ENCODE data around the gene TJP1.
"Not testable (repeated sequence)": the region's sequence is repeated elsewhere in the genome, so short reads cannot be mapped to it uniquely, and the experiment has no call there.

The TJP1 gene

GRCh38 chr15:29698030-29698701 is 124.1 kb downstream of the TJP1 start:
- DNase-seq, result no peak

DNA sequence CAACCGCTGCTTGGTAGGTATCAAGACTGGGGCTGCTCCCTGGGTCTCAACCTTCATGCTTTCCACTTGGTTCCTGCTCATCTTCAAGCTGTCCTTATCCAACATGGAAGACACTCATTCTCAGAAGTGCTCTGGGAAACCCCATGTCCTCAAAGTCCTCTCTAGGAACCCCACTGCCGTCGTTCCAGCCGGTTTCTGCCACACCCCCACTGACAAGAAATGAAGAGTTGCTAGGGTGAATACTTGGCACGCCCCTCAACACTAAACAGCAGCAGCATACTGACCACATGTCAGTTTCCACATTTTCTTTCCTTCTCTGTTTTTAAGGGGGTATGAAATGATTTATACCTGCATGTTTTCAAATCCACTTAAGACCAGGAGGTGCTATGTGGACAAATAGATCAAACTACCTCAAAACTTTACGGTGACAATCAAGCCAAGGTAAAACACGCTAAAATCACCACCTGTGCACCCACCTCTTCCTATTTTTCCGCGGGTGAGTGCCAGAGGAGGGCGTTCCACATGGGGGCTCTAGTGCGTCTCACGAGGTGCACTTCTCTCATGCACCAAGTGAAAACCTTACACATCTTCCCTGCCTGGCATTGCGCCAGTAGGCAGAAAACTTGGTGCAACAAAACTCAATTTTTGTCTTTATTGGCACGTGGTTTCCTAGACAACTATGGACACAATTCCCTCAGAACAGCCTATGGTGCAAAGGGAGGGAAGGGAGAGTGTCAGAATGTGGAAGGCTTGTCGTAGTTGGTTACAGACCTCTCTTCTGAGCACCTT is 125.1 kb downstream of the TJP1 start:
- DNase-seq, result no peak

DNA sequence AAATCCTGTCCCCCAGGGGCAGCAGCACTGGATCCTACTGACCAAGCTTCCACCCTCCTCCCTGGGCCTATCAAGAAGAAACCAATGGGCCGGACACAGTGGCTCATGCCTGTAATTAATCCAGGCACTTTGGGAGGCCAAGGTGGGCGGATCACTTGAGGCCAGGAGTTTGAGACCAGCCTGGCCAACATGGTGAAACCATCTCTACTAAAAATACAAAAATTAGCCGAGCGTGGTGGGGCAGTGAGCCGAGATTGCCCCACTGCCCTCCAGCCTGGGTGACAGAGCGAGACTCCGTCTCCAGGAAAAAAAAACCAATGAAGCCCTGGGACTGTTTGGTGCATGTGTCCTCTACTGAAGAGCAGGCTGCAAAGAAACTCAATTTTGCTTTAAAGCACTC is 125.8 kb downstream of the TJP1 start:
- not testable (repeated sequence) for DNase-seq

GRCh38 chr15:29695489-29696167 is 126.6 kb downstream of the TJP1 start:
- DNase-seq, result no peak

DNA sequence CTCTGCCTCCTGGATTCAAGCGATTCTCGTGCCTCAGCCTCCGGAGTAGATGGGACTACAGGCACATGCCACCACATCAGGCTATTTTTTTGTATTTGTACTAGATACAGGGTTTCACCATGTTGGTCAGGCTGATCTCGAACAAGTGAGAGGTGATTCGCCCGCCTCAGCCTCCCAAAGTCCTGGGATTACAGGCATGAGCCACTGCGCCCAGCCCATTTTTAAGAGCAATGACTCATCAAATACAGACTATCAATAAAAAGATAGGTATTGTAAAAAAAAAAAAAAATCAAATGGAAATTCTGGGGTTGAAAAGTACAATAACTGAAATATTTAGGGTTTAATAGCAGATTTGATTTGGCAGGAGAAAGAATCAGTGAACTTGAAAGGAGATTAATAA is 129.0 kb downstream of the TJP1 start:
- DNase-seq, result no peak

GRCh38 chr15:29692527-29692926 is 129.7 kb downstream of the TJP1 start:
- DNase-seq, result no peak

- DNase-seq, result no peak
Observed at GRCh38 chr15:29690765-29691475, 131.3 kb downstream of the TJP1 start.

DNA sequence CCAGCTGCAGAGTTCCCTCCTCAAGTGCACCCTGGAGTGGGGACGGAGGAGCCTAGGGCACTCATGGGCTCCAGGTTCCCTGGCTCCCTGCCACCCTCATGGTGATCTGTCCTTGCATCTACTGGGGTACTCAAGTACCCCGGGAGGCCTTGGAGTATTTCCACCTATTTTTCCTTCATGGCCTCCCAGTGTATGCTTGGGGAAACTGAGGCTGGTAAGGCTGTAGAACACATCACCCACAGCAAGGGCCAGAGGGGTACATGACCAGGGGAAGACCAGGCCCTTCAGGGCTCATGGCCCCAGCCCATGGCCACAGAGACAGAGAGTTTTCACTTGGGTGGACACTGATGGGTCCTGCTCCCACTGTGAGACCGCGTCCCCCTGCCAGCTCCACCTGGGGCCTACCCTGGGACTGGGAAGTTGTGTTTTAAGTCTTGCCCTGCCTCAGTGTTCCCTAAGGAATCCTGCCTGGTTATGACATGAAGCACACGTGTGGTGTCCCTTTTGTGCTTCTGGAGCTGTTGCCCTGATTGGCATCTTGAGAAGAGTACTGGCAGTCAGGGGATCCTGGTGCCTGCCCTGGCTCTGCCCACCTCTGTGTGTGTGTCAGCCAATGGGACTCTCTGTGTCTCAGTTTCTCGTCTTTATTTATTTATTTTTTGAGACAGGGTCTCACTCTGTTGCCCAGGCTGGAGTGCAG is 132.8 kb downstream of the TJP1 start:
- DNase-seq, result no peak

- no peak for DNase-seq
Observed at GRCh38 chr15:29688506-29689286, 133.6 kb downstream of the TJP1 start.

- no peak for DNase-seq
Observed at GRCh38 chr15:29687939-29688505, 134.2 kb downstream of the TJP1 start.

DNA sequence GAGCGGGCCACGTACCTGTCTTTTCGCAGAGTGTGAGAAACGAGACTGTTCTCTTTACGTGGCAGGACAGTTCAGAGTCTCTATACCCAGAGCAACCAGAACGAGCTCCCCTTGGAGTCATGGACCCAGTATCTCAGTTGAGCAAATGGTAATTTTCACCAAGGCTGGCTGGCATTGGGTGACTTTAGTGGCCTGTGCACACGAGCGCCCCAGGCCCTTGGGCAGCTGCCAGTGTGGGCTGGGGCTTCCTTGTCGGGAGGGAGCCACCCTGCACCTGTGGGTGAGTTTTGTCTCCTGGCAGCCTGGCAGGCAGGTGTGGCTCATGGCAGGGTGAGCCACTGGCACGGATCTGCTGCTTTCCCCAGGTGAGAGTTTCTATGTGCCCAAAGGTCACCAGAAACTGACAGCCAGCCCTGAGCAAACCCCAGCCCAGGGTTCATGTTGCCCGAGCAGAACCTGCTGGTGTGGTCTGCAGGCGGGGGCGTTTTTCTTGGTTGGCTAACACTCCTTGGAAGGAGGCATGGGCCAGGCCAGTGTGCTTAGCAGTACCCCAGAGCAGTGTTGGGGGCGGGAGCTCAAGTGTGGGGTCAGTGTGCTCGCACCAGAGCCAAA is 135.0 kb downstream of the TJP1 start:
- no peak for DNase-seq

GRCh38 chr15:29686445-29687203 is 135.6 kb downstream of the TJP1 start:
- no peak for DNase-seq

GRCh38 chr15:29686079-29686425 is 136.2 kb downstream of the TJP1 start:
- no peak for DNase-seq

DNA sequence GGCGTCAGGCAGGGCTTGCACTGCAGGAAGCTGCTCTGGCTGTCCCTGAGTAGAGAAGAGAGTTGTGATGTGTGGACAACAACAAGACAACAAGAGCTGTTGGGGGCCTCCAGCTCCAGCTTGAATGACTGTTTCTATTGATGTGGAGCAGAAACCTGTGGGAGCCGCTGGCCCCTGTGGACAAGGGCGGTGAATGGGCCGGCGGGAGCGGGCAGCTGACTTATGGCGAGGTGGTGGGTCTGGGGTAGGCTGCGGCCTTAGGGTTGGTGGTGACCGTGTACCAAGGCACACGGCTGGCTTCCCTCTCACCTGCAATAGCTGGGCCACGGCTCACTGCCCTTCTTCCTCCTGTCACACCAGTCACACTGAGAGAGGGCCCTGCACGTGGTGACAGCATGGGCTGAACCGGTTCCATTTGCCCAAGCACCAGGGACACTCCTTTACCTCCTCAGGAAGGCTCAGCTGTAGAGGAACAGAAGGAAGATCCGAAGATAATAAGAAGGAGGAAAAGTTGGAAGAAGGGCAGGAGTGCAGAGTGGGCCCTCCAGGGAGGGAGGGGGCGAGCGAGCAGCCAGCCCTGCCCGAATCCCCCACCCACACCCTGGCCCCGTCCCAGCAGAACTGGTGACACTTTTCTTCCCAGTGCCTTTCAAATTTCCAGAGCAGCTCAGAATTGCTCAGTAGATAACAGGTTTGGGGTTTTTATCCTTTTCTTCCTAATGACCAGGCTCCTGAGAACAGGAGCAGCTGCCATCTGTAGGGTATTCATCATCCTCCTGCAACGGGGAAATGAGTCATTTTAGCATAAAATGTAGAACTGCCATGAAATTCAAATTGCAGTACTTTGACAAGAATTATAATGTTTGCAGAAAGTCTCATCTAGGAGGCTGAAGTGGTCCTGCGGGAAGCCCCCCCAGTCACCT is 136.9 kb downstream of the TJP1 start:
- no peak for DNase-seq

GRCh38 chr15:29682781-29683180 is 139.5 kb downstream of the TJP1 start:
- no peak for DNase-seq

DNA sequence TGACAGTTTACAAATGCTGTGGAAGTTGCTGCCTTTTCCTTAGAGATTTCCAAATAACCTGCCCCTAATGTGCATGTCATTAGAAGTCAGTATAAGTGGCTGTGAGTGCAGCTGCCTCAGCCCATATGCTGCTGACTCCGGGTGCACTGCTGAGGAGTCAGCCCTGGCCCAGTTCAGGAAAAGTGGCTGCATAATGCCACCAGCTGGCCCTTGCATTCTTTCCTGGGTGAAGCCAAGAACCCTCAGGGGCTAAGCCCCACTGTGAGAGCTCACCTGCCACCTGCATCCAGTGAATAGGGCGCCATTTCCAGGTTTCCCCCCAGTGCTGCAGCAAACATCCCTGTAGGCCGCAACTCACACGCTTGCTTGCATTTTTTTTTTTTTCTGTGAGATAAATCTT is 139.9 kb downstream of the TJP1 start:
- no peak for DNase-seq

- DNase-seq, result no peak
Observed at GRCh38 chr15:29681946-29682345, 140.3 kb downstream of the TJP1 start.

- no peak for DNase-seq
Observed at GRCh38 chr15:29681166-29681845, 141.0 kb downstream of the TJP1 start.
